ENCODE data around the gene OLFM2.

The OLFM2 gene

DNA sequence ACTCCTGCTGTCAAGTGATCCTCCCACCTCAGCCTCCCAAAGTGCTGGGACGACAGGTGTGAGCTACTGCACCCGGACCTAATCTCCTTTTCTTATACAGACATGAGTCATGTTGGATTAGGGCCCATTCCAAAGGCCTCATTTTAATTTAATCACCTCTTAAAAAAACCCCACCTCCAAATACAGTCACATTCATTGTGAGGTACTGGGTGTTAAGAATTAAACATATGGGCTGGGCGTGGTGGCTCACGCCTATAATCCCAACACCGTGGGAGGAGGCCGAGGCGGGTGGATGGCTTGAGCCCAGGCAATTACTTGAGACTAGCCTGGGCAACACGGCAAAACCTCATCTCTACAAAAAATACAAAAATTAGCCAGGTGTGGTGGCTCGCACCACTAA lies 54.6 kb downstream of the OLFM2 start:
- no peaks in the 10 kb centered on the region for H3K27me3 ChIP-seq (ENCODE audit: insufficient read depth, insufficient read length)
- peaks cover 5% of the 10 kb centered on the region for H3K4me1 ChIP-seq (ENCODE audit: insufficient read depth, insufficient read length)

GRCh38 chr19:9878511-9879196 lies 57.7 kb downstream of the OLFM2 start:
- Histone ChIP-seq H3K4me1 (ENCODE audit: insufficient read depth, insufficient read length) (peaks cover 3% of the 10 kb centered on the region), H3K4me3 (ENCODE audit: insufficient read length, low read depth) (no peak overlapping the region), H3K27me3 (ENCODE audit: insufficient read depth, insufficient read length) (no peaks in the 10 kb centered on the region), H3K9ac (ENCODE audit: insufficient read length, low read depth) (no peak overlapping the region), H3K36me3 (ENCODE audit: insufficient read depth, insufficient read length, low read length) (no peaks in the 10 kb centered on the region), H3K9me3 (ENCODE audit: insufficient read depth, low read length) (no peaks in the 10 kb centered on the region)
- TF ChIP-seq YY1 (IDR thresholded peaks at IDR 0.05; ENCODE audit: insufficient read depth, insufficient read length), result no peak
- DNase-seq (ENCODE audit: low read depth, low spot score), result no peak

More for the DNA sequence above, 54.6 kb downstream of the OLFM2 start:
- Histone ChIP-seq H3K36me3 (ENCODE audit: insufficient read depth, insufficient read length, low read length) (no peaks in the 10 kb centered on the region), H3K9ac (ENCODE audit: insufficient read length, low read depth) (no peak overlapping the region), H3K4me3 (ENCODE audit: insufficient read length, low read depth) (no peak overlapping the region), H3K9me3 (ENCODE audit: insufficient read depth, low read length) (no peaks in the 10 kb centered on the region)
- DNase-seq (ENCODE audit: low read depth, low spot score), result no peak
- TF ChIP-seq YY1 (IDR thresholded peaks at IDR 0.05; ENCODE audit: insufficient read depth, insufficient read length), result no peak
- TF ChIP-seq ZNF274 (IDR thresholded peaks at IDR 0.05; ENCODE audit: low read depth, low read length), result no peak
- TF ChIP-seq SUZ12 (IDR thresholded peaks at IDR 0.05; ENCODE audit: extremely low read depth, insufficient read depth, insufficient read length), result no peak

- H3K9ac ChIP-seq (ENCODE audit: insufficient read length, low read depth), result no peak overlapping the region
- H3K27me3 ChIP-seq (ENCODE audit: insufficient read depth, insufficient read length), result no peaks in the 10 kb centered on the region
- DNase-seq (ENCODE audit: low read depth, low spot score), result no peak
- H3K4me3 ChIP-seq (ENCODE audit: insufficient read length, low read depth), result no peak overlapping the region
- H3K9me3 ChIP-seq (ENCODE audit: insufficient read depth, low read length), result no peaks in the 10 kb centered on the region
- no peaks in the 10 kb centered on the region for H3K4me1 ChIP-seq (ENCODE audit: insufficient read depth, insufficient read length)
- TF ChIP-seq ZNF274 (IDR thresholded peaks at IDR 0.05; ENCODE audit: low read depth, low read length) (no peak), YY1 (IDR thresholded peaks at IDR 0.05; ENCODE audit: insufficient read depth, insufficient read length) (no peak), SUZ12 (IDR thresholded peaks at IDR 0.05; ENCODE audit: extremely low read depth, insufficient read depth, insufficient read length) (no peak)
- no peaks in the 10 kb centered on the region for H3K36me3 ChIP-seq (ENCODE audit: insufficient read depth, insufficient read length, low read length)
These were observed 58.4 kb downstream of the OLFM2 start for GRCh38 chr19:9877780-9878510.

GRCh38 chr19:9875796-9876195 lies 60.5 kb downstream of the OLFM2 start:
- Histone ChIP-seq H3K9ac (ENCODE audit: insufficient read length, low read depth) (no peak overlapping the region), H3K27me3 (ENCODE audit: insufficient read depth, insufficient read length) (no peaks in the 10 kb centered on the region), H3K4me3 (ENCODE audit: insufficient read length, low read depth) (no peak overlapping the region), H3K9me3 (ENCODE audit: insufficient read depth, low read length) (no peaks in the 10 kb centered on the region), H3K4me1 (ENCODE audit: insufficient read depth, insufficient read length) (no peaks in the 10 kb centered on the region), H3K36me3 (ENCODE audit: insufficient read depth, insufficient read length, low read length) (peaks cover 6% of the 10 kb centered on the region)
- no peak for TF ChIP-seq ZNF274 (IDR thresholded peaks at IDR 0.05; ENCODE audit: low read depth, low read length)
- no peak for TF ChIP-seq SUZ12 (IDR thresholded peaks at IDR 0.05; ENCODE audit: extremely low read depth, insufficient read depth, insufficient read length)
- no peak for TF ChIP-seq YY1 (IDR thresholded peaks at IDR 0.05; ENCODE audit: insufficient read depth, insufficient read length)
- DNase-seq (ENCODE audit: low read depth, low spot score), result no peak

DNA sequence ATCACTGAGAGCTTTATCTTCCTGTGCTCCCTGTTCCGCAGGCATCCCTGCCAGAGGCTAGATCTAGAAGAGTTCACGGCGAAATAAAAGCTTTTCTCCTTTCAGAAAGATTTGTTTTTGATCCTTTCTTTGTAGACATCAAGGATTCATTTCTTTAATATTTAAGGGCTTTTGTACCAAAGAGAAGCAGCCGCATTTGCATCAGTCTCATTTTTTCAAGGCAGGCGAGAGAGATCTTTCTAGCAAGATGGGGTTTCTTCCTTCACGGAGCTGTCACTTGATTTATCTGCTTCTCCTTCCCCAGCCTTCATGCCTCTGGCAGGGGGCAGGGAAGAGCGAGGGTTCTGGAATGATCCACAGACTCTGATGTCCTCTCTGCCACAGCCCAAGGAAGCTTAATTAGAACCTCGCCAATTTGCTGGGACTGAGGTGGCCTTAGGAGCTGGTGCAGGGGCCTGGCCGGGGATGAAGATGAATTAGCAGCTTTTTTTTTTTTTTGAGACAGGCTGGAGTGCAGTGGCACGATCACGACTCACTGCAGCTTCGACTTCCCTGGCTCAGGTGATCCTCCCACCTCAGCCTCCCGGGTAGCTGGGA lies 61.2 kb downstream of the OLFM2 start:
- no peak for TF ChIP-seq YY1 (IDR thresholded peaks at IDR 0.05; ENCODE audit: insufficient read depth, insufficient read length)
- no peak for TF ChIP-seq SUZ12 (IDR thresholded peaks at IDR 0.05; ENCODE audit: extremely low read depth, insufficient read depth, insufficient read length)
- no peak for TF ChIP-seq ZNF274 (IDR thresholded peaks at IDR 0.05; ENCODE audit: low read depth, low read length)
- no peak for DNase-seq (ENCODE audit: low read depth, low spot score)
- no peaks in the 10 kb centered on the region for H3K9me3 ChIP-seq (ENCODE audit: insufficient read depth, low read length)
- no peak overlapping the region for H3K4me3 ChIP-seq (ENCODE audit: insufficient read length, low read depth)
- H3K9ac ChIP-seq (ENCODE audit: insufficient read length, low read depth), result no peak overlapping the region
- no peaks in the 10 kb centered on the region for H3K27me3 ChIP-seq (ENCODE audit: insufficient read depth, insufficient read length)
- H3K4me1 ChIP-seq (ENCODE audit: insufficient read depth, insufficient read length), result no peaks in the 10 kb centered on the region
- H3K36me3 ChIP-seq (ENCODE audit: insufficient read depth, insufficient read length, low read length), result peaks cover 6% of the 10 kb centered on the region

GRCh38 chr19:9872618-9873242 lies 63.6 kb downstream of the OLFM2 start:
- peaks cover 6% of the 10 kb centered on the region for H3K36me3 ChIP-seq (ENCODE audit: insufficient read depth, insufficient read length, low read length)
- H3K4me1 ChIP-seq (ENCODE audit: insufficient read depth, insufficient read length), result no peaks in the 10 kb centered on the region
- TF ChIP-seq YY1 (IDR thresholded peaks at IDR 0.05; ENCODE audit: insufficient read depth, insufficient read length) (no peak), ZNF274 (IDR thresholded peaks at IDR 0.05; ENCODE audit: low read depth, low read length) (no peak), SUZ12 (IDR thresholded peaks at IDR 0.05; ENCODE audit: extremely low read depth, insufficient read depth, insufficient read length) (no peak)
- H3K9me3 ChIP-seq (ENCODE audit: insufficient read depth, low read length), result no peaks in the 10 kb centered on the region
- H3K27me3 ChIP-seq (ENCODE audit: insufficient read depth, insufficient read length), result no peaks in the 10 kb centered on the region
- DNase-seq (ENCODE audit: low read depth, low spot score), result no peak
- H3K9ac ChIP-seq (ENCODE audit: insufficient read length, low read depth), result no peak overlapping the region
- H3K4me3 ChIP-seq (ENCODE audit: insufficient read length, low read depth), result no peak overlapping the region
